Upper lobe of left lung (tissue), 6 donors: ENCODE data around the gene CES1. TPM values are rescaled to one million over a fixed set of nuclear protein-coding genes. Genes with fewer than 3 reads are reported as not detected.
"Not testable (repeated sequence)": the region's sequence is repeated elsewhere in the genome, so short reads cannot be mapped to it uniquely, and the experiment has no call there.

Source experiments
- ATAC-seq, 2 donors: fragments of 200-7000 bp; cut with Tn5 transposase; one replicate each; pipeline ENCODE4 v1.9.1; 2022; ENCODE audit warnings: mild to moderate bottlenecking in 2 of 2, moderate library complexity in 2 of 2; ENCODE audit not compliant: low FRiP score in 2 of 2
- DNase-seq, 2 donors: peaks; one replicate each; pipeline ENCODE4 v3.0.0-alpha.2; 2019 to 2020
- H3K27ac ChIP-seq, 4 donors: fragments of 200-600 bp; sonication (generic); one replicate each; pipeline ENCODE4 v1.5.1; 2016 to 2019
- H3K27me3 ChIP-seq, 4 donors: fragments of 200-600 bp; sonication (generic); one replicate each; pipeline ENCODE4 v1.5.1; 2017 to 2019
- H3K36me3 ChIP-seq, 4 donors: fragments of 200-600 bp; sonication (generic); one replicate each; pipeline ENCODE4 v1.5.1; 2016 to 2019
- H3K4me1 ChIP-seq, 4 donors: fragments of 200-600 bp; sonication (generic); one replicate each; pipeline ENCODE4 v1.5.1; 2018 to 2019
- H3K4me3 ChIP-seq, 4 donors: fragments of 200-600 bp; sonication (generic); one replicate each; pipeline ENCODE4 v1.5.1; 2017 to 2019; ENCODE audit warnings: mild to moderate bottlenecking in 2 of 4, moderate library complexity in 1 of 4
- H3K9me3 ChIP-seq, 4 donors: fragments of 200-600 bp; sonication (generic); one replicate each; pipeline ENCODE4 v1.5.1; 2018 to 2019
- CTCF ChIP-seq, 6 experiments: fragments of 450-650 bp in 4 of 6; fragments of 200-600 bp in 2 of 6; sonication (generic) in 2 of 6; IDR thresholded peaks; one replicate each; pipeline ENCODE4 v1.5.1; 2016 to 2019; ENCODE audit warnings: antibody characterized with exemption in 6 of 6
- EP300 ChIP-seq, 4 donors: sonication (generic); formaldehyde crosslinking; IDR thresholded peaks; one replicate each; pipeline ENCODE4 v1.5.1; 2017; ENCODE audit warnings: antibody characterized with exemption in 4 of 4, control low read depth in 2 of 4
- POLR2A ChIP-seq, 4 donors: fragments of 450-650 bp; IDR thresholded peaks; one replicate each; pipeline ENCODE4 v1.5.1; 2016 to 2017; ENCODE audit warnings: antibody characterized with exemption in 4 of 4, mild to moderate bottlenecking in 2 of 4
- POLR2AphosphoS5 ChIP-seq, 2 donors: sonication (generic); formaldehyde crosslinking; IDR thresholded peaks; one replicate each; pipeline ENCODE4 v1.5.1; 2017; ENCODE audit warnings: antibody characterized with exemption in 2 of 2
- WGBS, 2 donors: methylation state at CpG; one replicate each; pipeline ENCODE4 v1.1.5; 2017 to 2018; 5-methylcytosine and 5-hydroxymethylcytosine counted together
- total RNA-seq, 6 donors: library from RNA; depleted of rRNA in 4 of 6; stranded (reverse); fragments of >200 nt in 4 of 6; gene quantifications; one replicate each; pipeline versions ENCODE4 v1.1.0 to v1.2.1, GENCODE V29; 2016 to 2021
- donor health status: DM: no; HTN: no; CAD: no; lungs with moderate emphysema.
- donor health status: DM: no; HTN: yes; CAD: no; lungs with severe emphysema.

The CES1 gene
- total RNA-seq, 6 donors from 2014 or later: 110 to 224 (median 187) TPM

- Histone ChIP-seq H3K27me3 (no peaks in the 10 kb centered on the region), H3K36me3 (no peaks in the 10 kb centered on the region), H3K9me3 (peaks cover 0 to 14% (median 3%) of the 10 kb centered on the region in 4 donors), H3K27ac (no peak overlapping the region), H3K4me1 (no peaks in the 10 kb centered on the region), H3K4me3 (no peak overlapping the region)
- no peak for DNase-seq
- peak in 1 of 2 donors; percentile 20 for ATAC-seq
- 70% methylated on average over 4 of the region's 4 CpGs for WGBS, 2 donors
- no peak for TF ChIP-seq POLR2A (IDR thresholded peaks at IDR 0.05)
- no peak for TF ChIP-seq POLR2AphosphoS5 (IDR thresholded peaks at IDR 0.05)
- TF ChIP-seq EP300 (IDR thresholded peaks at IDR 0.05): no peak
- no peak for TF ChIP-seq CTCF (IDR thresholded peaks at IDR 0.05)
Observed at GRCh38 chr16:55756963-55757362, 75.9 kb downstream of the CES1 start.

DNA sequence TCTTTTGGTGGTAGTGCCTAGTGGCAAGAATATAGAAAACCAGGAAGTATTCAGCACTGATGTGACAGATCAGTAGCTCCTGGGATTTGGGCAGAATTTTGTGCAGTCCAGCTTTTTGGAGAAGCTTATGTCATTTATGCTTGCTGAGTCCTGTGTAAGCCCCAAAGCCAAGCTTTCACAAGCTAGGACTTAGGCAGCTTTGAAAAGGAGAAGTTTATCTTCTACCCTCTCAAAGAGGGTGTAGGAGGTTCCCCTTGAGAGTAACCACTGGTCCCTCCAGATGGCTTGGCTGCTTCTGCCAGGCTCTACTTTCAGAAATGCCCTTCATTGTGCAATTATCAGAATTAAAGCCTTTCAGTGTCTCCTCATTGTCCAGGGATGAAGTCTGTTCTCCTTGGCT, 78.8 kb downstream of the CES1 start:
- TF ChIP-seq POLR2A (IDR thresholded peaks at IDR 0.05) (no peak), POLR2AphosphoS5 (IDR thresholded peaks at IDR 0.05) (no peak), CTCF (IDR thresholded peaks at IDR 0.05) (no peak), EP300 (IDR thresholded peaks at IDR 0.05) (no peak)
- ATAC-seq: peak in 1 of 2 donors; percentile 44
- H3K27ac ChIP-seq: peak overlapping the region in 1 of 4 donors; percentile 57
- no peak for DNase-seq
- H3K36me3 ChIP-seq: no peaks in the 10 kb centered on the region
- H3K9me3 ChIP-seq: peaks cover 0 to 14% (median 3%) of the 10 kb centered on the region in 4 donors
- no peaks in the 10 kb centered on the region for H3K27me3 ChIP-seq
- no peaks in the 10 kb centered on the region for H3K4me1 ChIP-seq
- no peak overlapping the region for H3K4me3 ChIP-seq

DNA sequence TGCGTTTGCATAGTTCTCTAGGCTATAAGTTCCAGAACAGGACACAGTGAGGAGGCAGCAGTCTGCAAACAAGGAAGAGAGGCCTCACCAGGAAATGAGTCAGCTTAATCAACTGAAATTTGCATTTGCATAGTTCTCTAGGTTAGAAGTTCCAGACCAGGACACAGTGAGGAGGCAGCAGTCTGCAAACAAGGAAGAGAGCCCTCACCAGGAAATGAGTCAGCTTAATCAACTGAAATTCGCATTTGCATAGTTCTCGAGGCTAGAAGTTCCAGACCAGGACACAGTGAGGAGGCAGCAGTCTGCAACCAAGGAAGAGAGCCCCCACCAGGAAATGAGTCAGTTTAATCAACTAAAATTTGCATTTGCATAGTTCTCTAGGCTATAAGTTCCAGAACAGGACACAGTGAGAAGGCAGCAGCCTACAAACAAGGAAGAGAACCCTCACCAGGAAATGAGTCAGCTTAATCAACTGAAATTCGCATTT, 79.7 kb downstream of the CES1 start:
- Histone ChIP-seq H3K9me3 (peaks cover 0 to 14% (median 3%) of the 10 kb centered on the region in 4 donors), H3K27ac (peak overlapping the region; percentile 40 to 58 (median 52))
- not testable (repeated sequence) for H3K4me1 ChIP-seq, DNase-seq, H3K4me3 ChIP-seq, H3K36me3 ChIP-seq, ATAC-seq, H3K27me3 ChIP-seq
- 39 to 57% methylated on average over 4 of the region's 4 CpGs for WGBS, 2 donors

Other genes starting within 250 kb of the CES1 start
- gene SLC6A2, start 177.1 kb downstream of the CES1 start, total RNA-seq: under 1 TPM in 1 of 6 donors, not detected in 5; 0.20 TPM
- not detected for gene CES5A, start 42.3 kb upstream of the CES1 start, total RNA-seq